ENCODE data around the gene LARP4B.

LARP4B gene

DNA sequence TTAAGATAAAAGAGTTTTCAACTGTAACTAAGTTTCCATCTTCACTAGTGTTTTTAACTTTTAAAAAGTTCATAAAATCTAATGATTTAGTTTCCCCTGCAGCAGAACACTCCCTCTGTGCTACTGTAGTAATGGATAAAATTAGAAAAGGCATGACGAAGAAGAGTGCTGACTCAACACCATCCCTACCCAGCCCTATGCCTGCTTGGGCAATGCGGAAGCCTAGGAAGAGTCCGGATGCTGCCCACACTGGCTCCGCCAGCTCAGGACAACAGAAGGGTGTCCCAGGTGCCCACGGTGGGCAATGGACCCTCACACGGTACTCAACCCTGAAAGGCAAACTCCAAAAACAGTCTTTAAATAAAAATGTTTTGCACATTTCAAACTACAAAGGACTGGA is 118.2 kb downstream of the LARP4B start:
- H3K4me3 ChIP-seq (ENCODE audit: low read length) = no peak overlapping the region
- no peak for TF ChIP-seq ZNF274 (IDR thresholded peaks at IDR 0.05; ENCODE audit: low read depth, low read length)

DNA sequence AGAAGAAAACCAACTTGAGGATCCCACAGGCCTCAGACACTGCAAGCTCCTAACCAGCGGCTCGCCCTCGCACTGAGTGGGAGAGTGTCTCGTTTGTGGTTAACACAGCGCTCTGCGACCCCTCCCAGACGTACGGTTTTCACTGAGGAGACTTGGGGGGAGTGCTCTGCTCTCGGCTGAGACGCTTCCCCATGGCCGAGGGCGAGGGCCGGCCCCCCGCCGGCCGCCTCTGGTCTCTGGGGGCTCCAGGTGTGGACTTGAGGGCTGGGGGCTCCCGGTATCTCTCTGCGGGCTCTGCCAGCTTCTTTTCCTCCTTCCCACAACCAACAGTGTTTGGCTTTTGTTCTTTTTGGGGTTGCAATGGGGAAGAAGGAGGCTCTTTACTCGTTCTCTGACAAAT is 118.7 kb downstream of the LARP4B start:
- no peak for TF ChIP-seq ZNF274 (IDR thresholded peaks at IDR 0.05; ENCODE audit: low read depth, low read length)

DNA sequence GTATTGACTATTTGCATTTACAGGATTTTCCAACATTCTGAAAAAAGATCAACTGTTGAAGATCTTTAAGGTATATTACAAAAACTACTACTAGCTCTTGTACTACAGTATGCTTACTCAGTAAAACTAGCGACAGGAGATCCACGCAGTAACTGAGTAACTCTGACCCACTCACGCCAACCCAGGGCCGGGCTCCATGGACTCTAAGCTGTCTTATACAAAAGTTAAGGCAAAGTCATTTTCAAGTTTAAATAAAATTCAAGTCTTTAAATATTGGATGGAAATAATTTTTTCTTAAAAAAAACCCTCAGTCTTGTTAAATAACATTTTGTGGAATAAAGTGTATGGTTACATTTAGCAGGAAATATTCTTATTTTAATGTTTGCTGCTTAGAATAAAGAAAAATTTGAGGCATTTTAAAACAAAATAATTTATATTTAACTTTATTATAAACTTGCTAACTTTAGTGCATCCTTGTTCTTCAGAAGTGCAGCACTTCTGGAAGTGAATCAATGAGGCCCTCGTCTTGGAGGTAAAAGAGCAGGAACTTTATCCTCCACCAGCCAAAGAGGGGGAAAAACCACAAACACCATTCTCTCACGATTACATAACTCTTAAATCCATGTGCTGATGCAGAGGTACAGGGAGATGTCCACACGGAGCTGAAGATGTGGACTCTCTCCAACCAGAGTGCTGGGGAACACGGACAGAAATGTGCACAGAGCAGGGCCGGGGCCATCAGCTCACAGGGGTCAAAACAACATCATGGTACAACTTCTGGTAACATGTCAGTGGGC is 119.9 kb downstream of the LARP4B start:
- TF ChIP-seq ZNF274 (IDR thresholded peaks at IDR 0.05; ENCODE audit: low read depth, low read length) = no peak

More for the DNA sequence above, 118.7 kb downstream of the LARP4B start:
- no peak overlapping the region for H3K4me3 ChIP-seq (ENCODE audit: low read length)

DNA sequence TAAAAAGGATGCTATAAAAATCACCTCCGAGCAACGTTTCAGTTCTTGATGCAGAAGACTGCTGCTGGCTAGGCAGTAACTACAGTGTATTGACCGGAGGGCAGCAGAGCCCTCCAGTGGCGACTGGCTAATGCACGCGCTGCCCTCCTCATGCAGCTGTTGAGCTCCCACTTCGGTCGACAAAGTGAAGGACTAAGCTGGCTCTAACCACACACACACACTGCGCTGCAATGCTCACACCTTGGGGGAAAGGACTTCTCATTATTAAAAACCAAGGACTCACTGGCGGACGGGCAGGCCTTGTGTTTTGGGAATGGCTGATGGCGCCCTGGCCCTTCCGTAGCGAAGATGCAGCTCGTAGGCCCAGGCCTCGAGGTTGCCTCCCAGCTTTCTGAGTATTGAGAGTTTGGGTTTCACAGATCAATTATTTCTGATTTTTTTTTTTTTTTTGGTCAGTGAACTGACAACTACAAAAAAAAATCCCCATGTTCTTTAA is 121.1 kb downstream of the LARP4B start:
- TF ChIP-seq ZNF274 (IDR thresholded peaks at IDR 0.05; ENCODE audit: low read depth, low read length) = no peak
- H3K4me3 ChIP-seq (ENCODE audit: low read length) = no peak overlapping the region

More for the DNA sequence above, 119.9 kb downstream of the LARP4B start:
- H3K4me3 ChIP-seq (ENCODE audit: low read length) = no peak overlapping the region

DNA sequence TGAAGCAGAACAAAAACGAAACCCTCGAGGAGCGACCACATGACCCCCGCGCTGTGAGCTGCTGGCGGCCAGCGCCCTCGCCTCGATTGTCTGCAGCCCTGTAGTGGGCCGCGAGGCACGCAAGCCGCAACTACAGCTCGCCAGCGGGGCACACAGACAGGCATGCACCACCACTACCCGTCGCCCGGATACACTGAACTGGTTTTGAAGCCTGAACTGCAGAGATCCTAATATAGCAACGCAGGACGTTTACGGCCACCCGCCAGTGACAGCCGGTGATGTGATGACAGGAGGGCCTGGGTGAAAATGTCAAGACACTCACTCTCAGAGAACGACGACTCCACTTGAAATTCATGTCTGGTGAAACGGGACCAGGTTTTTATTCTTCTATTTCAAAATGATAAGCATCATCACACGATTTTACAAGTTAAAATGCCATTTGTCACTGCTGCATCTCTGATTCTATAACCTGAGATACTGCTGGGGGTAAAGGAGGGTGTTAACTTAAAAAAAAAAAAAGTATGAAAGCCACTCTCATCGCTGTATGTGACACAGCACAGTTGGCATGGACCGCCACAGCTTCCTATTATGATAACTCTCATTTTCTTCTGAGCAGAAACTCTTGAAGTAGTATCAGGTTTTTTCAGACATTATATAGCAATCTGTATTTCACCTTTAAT is 121.7 kb downstream of the LARP4B start:
- TF ChIP-seq ZNF274 (IDR thresholded peaks at IDR 0.05; ENCODE audit: low read depth, low read length) = no peak
- no peak overlapping the region for H3K4me3 ChIP-seq (ENCODE audit: low read length)

DNA sequence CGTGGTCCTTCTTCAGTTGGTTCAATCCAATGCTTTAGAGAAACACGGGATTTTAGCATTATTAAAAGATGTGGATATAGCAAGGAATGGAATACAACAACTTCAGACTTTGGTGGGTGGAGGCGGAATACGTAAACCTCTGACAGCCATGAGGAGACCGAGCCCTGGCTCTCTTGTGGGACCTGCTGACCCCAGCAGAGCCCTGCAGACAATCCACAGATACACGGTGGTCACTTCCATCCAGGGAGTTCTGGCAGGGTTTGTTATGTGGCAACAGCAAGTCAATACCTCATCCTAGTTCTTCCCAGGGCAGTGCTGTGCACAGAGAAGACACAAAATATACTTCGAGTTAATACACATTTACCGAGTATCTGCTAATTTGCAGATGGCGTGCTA is 123.5 kb downstream of the LARP4B start:
- TF ChIP-seq ZNF274 (IDR thresholded peaks at IDR 0.05; ENCODE audit: low read depth, low read length) = no peak
- no peak overlapping the region for H3K4me3 ChIP-seq (ENCODE audit: low read length)

DNA sequence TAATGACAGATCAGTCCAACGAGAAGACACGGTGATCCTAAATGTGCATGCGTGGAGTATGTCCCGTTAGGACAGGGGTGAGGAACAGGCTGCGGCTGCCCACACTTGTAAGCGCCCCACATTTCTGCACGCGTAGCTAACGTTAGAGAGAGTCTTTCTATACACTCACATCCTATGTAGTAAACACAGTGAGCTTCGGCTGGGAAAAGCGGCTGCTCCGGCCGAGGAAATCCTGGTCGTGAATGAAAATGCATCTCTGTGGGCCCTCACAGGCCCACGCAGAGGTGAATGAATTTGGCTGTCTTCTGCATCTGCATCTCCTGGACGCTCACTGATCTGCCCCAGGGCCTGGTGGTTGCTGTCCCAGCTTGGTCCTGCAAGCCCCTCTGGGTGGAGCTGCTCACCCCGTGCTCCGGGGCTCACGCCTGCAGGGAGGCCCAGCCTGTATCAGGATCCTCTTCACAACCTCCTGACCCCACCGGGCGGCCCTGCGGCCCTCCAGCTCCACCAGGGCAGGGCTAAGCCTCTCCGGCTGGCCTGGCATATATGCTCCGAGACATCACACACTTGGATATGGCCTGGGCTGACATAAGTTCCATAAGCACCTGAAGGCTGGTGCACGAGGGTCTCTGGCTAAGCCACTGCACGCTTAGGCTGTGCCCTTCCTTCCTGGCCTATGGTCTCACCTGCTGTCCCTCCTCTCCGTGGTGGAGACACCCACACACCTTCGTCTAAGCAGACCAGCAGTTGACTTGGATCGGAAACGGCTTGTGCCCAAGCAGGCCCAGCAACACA is 124.1 kb downstream of the LARP4B start:
- H3K4me3 ChIP-seq (ENCODE audit: low read length) = no peak overlapping the region
- no peak for TF ChIP-seq ZNF274 (IDR thresholded peaks at IDR 0.05; ENCODE audit: low read depth, low read length)

DNA sequence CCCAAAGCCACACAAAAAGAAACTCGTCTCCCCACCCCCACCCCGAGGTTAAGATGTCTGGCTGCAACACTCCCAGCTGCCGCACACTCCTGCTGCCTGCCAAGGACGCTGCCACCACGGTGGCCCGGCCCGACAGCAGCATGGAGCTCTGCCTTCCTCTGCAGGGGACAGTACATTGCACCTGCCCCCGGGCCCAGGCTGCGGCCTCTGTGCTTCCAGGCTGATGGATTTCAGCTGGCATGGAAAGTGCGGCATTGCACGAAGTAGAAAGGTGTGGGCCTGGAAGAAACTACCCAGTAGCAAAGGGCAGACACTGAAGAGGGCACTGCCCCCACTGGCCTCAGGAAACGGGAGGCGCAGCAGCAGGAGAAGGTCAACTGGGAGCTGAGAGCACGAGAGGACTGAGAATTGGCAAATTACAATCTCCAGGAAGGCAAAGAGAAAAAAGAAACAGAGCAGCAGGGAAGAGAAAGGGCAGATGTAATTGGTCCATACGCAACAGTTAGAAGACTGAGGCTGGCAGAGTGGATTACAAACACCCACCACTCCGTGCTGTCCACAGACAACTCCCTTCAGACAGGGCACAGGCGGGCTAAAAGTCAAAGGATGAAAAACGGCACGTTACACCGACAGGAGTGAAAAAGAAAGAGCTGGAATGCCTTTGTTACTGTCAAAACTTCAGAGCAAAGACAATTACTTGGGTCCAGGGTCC is 124.9 kb downstream of the LARP4B start:
- no peak overlapping the region for H3K4me3 ChIP-seq (ENCODE audit: low read length)
- no peak for TF ChIP-seq ZNF274 (IDR thresholded peaks at IDR 0.05; ENCODE audit: low read depth, low read length)

DNA sequence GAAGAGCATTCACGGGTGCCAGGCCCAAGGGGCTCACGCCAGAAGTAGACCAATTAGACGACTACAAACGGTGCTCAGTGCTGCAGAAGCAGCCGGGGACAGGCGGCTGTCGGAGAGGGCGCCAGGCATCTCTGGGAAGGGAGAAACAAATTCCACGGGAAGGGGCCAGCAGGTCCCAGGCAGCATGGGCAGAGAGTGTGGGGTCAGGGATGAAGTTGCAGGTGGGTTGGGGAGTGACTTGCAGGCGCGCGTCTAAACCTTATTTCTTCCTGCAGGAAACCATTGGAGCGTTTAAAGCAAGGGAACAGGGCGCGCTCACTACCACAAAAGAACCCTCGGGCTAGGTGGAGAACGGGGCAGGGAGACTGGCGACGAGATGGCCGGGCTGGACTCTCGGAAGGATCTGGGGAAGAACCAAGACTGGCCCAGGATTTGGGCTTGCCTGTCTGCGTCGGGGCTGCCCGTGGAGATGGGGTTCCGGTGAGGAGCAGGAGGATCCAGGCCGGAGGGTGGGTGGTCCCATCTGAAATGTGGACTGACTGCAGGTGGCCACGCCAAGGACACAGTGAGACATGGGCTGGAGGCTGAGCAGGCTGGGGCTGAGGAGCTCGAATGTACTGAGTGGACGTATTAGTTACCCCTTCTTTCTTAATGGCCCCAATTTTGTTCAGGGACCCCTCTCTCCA is 125.7 kb downstream of the LARP4B start:
- TF ChIP-seq ZNF274 (IDR thresholded peaks at IDR 0.05; ENCODE audit: low read depth, low read length) = no peak
- no peak overlapping the region for H3K4me3 ChIP-seq (ENCODE audit: low read length)

DNA sequence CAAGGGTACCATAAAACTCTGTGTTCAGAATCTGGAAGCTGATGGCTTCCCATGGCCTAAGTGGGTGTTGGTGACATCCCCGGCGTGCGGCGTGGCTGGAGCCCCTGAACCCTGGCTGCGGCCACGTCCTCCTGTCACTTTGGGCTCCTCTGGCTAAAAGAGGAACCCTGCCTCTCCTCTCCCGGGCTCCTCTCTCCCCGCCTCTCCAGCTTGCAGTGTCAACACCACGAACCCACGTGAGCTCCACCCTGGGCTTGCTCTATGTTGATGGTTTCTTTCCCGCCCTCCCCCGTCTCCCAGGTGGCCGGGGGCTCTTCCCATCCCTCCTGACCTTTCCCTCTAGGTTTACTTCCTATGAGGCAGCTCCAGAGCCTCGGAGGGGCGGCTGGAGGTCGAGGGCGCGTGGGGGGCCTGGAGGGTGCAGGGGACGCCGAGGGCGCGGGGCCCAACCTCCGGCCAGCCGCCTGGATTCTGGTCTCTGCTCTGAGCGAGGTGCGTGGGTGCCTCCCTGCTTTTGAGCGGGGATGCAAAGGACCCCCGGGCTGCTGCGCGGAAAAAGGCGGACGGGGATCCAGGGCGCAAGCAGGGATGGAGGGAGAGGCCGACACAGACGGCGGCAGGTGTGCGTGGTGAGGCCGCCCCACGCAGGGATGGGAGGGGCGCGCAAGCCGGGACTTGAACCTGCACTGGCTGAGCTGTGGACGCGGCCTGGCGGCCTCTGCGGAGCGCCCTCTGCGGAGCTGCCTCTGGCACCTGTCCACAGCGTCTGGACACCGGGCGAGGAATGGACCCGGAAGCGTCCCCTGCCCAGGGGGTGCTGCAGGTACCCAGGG is 126.5 kb downstream of the LARP4B start:
- TF ChIP-seq ZNF274 (IDR thresholded peaks at IDR 0.05; ENCODE audit: low read depth, low read length) = no peak
- no peak overlapping the region for H3K4me3 ChIP-seq (ENCODE audit: low read length)

DNA sequence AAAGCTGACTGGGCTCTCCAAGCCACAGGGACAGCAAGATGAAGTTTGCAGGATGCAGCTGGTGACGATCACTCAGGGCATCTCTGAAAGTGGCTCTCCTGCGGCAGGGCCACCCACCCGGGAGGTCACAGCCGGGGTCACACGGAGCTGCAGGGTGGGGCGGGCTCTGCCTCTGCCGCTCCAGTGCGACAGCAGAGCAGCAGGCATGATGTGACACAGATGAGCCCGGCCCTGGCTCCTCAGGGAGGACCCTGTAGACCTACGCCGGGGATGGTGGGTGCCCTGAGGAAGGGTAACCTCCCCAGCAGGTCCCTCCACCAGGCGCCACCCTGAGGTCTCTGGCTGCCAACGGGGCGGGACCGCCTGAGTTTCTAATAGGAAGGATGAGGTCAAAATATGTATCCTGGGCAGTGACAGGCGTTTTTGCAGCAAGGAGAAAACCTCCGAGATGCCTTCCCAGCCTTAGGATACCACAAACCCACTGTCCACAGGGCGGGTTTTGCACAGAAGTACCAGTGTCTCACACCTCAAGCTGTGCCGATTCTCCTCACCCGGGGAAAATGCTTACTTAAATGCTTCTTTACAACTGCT is 127.2 kb downstream of the LARP4B start:
- TF ChIP-seq ZNF274 (IDR thresholded peaks at IDR 0.05; ENCODE audit: low read depth, low read length) = no peak
- H3K4me3 ChIP-seq (ENCODE audit: low read length) = no peak overlapping the region

Measured in GM08714 (cell line).